Measurements from ENCODE around the gene PCA3.
"Not testable (repeated sequence)": the region's sequence is repeated elsewhere in the genome, so short reads cannot be mapped to it uniquely, and the experiment has no call there.

The PCA3 gene

GRCh38 chr9:76738402-76738801, 25.8 kb upstream of the PCA3 start:
- TF ChIP-seq CTCF (IDR thresholded peaks at IDR 0.05; ENCODE audit: insufficient read depth, low read length, poor library complexity, severe bottlenecking) = no peak
- TF ChIP-seq EZH2phosphoT487 (conservative IDR thresholded peaks at IDR 0.05; ENCODE audit: low read length) = no peak

DNA sequence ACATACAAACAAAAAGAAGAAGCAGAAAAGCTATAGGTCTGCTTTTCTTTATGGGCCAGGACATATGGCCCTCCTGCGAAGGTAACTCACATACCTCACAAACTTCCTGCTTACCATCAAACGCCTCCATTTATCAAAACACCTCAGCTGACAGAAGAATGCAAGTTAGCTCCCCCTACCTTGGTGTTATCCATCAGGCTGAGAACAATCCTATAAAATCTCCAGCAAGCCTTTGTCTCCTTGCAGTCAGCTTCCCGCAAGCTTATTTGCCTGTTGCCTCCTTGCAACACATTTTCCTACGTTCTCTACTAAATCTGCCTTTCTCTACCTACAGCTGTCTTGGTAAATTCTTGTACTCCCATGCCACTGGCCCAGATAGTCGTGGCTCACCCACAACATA, 22.7 kb upstream of the PCA3 start:
- no peak overlapping the region for H3K4me3 ChIP-seq (ENCODE audit: insufficient read depth, low read length, poor library complexity, severe bottlenecking)
- H3K79me2 ChIP-seq (ENCODE audit: insufficient read depth, low read length) = no peaks in the 10 kb centered on the region
- no peaks in the 10 kb centered on the region for H3F3A ChIP-seq (ENCODE audit: insufficient read depth)
- H3K4me2 ChIP-seq (ENCODE audit: low read depth, low read length, poor library complexity, severe bottlenecking) = no peak overlapping the region
- no peaks in the 10 kb centered on the region for H3K9me3 ChIP-seq (ENCODE audit: insufficient read depth, low read length)
- no peak overlapping the region for H3K27ac ChIP-seq (ENCODE audit: low read depth, low read length)
- no peaks in the 10 kb centered on the region for H3K36me3 ChIP-seq (ENCODE audit: low read length)
- no peaks in the 10 kb centered on the region for H3K9me2 ChIP-seq (replicated peaks; ENCODE audit: insufficient read depth, low read length)
- no peaks in the 10 kb centered on the region for H4K20me1 ChIP-seq (ENCODE audit: low read depth, low read length)
- H2AFZ ChIP-seq (ENCODE audit: low read depth, low read length, severe bottlenecking) = no peak overlapping the region
- TF ChIP-seq CTCF (IDR thresholded peaks at IDR 0.05; ENCODE audit: insufficient read depth, low read length, poor library complexity, severe bottlenecking) = no peak
- no peak for TF ChIP-seq EZH2phosphoT487 (conservative IDR thresholded peaks at IDR 0.05; ENCODE audit: low read length)
- no peaks in the 10 kb centered on the region for H3K27me3 ChIP-seq (ENCODE audit: low read length)
- no peak overlapping the region for H3K9ac ChIP-seq (ENCODE audit: low read length)

More at GRCh38 chr9:76738402-76738801, 25.8 kb upstream of the PCA3 start:
- no peak overlapping the region for H2AFZ ChIP-seq (ENCODE audit: low read depth, low read length, severe bottlenecking)
- no peak overlapping the region for H3K27ac ChIP-seq (ENCODE audit: low read depth, low read length)
- no peaks in the 10 kb centered on the region for H3K9me3 ChIP-seq (ENCODE audit: insufficient read depth, low read length)
- no peaks in the 10 kb centered on the region for H3K36me3 ChIP-seq (ENCODE audit: low read length)
- no peak overlapping the region for H3K9ac ChIP-seq (ENCODE audit: low read length)
- H3K4me2 ChIP-seq (ENCODE audit: low read depth, low read length, poor library complexity, severe bottlenecking) = no peak overlapping the region
- H3K9me2 ChIP-seq (replicated peaks; ENCODE audit: insufficient read depth, low read length) = no peaks in the 10 kb centered on the region
- no peaks in the 10 kb centered on the region for H3K27me3 ChIP-seq (ENCODE audit: low read length)
- no peaks in the 10 kb centered on the region for H3K79me2 ChIP-seq (ENCODE audit: insufficient read depth, low read length)
- H3K4me3 ChIP-seq (ENCODE audit: insufficient read depth, low read length, poor library complexity, severe bottlenecking) = no peak overlapping the region
- H3F3A ChIP-seq (ENCODE audit: insufficient read depth) = no peaks in the 10 kb centered on the region
- H4K20me1 ChIP-seq (ENCODE audit: low read depth, low read length) = no peaks in the 10 kb centered on the region

GRCh38 chr9:76742890-76743289, 21.3 kb upstream of the PCA3 start:
- H3F3A ChIP-seq (ENCODE audit: insufficient read depth); H3K4me2 ChIP-seq (ENCODE audit: low read depth, low read length, poor library complexity, severe bottlenecking); H3K79me2 ChIP-seq (ENCODE audit: insufficient read depth, low read length); H2AFZ ChIP-seq (ENCODE audit: low read depth, low read length, severe bottlenecking); H3K27ac ChIP-seq (ENCODE audit: low read depth, low read length); H3K36me3 ChIP-seq (ENCODE audit: low read length); H3K9ac ChIP-seq (ENCODE audit: low read length); H4K20me1 ChIP-seq (ENCODE audit: low read depth, low read length); H3K4me3 ChIP-seq (ENCODE audit: insufficient read depth, low read length, poor library complexity, severe bottlenecking); H3K9me2 ChIP-seq (replicated peaks; ENCODE audit: insufficient read depth, low read length); H3K27me3 ChIP-seq (ENCODE audit: low read length); H3K9me3 ChIP-seq (ENCODE audit: insufficient read depth, low read length): not testable (repeated sequence)

DNA sequence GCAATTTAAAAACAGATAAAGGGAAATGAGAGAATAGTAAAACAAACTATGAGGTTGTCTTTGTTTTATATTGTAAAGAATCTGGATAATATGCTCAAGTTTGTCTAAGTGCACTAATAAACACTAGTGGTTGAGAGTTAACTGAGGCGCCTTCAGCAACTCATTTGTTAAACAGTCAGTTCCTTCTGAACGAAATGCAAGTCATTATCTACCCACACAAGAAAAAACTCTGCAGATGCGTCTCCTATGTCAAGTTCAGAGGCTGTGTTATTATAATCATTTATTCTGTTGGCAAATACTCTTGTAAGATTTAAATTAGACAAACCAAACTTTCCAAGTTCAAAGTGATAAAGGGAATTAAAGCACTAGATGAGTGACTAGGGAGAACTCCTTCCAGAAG, 20.3 kb upstream of the PCA3 start:
- no peaks in the 10 kb centered on the region for H3K9me3 ChIP-seq (ENCODE audit: insufficient read depth, low read length)
- no peak overlapping the region for H3K4me2 ChIP-seq (ENCODE audit: low read depth, low read length, poor library complexity, severe bottlenecking)
- H3F3A ChIP-seq (ENCODE audit: insufficient read depth) = no peaks in the 10 kb centered on the region
- TF ChIP-seq CTCF (IDR thresholded peaks at IDR 0.05; ENCODE audit: insufficient read depth, low read length, poor library complexity, severe bottlenecking) (no peak), EZH2phosphoT487 (conservative IDR thresholded peaks at IDR 0.05; ENCODE audit: low read length) (no peak)
- H4K20me1 ChIP-seq (ENCODE audit: low read depth, low read length) = no peaks in the 10 kb centered on the region
- H3K79me2 ChIP-seq (ENCODE audit: insufficient read depth, low read length) = no peaks in the 10 kb centered on the region
- no peaks in the 10 kb centered on the region for H3K9me2 ChIP-seq (replicated peaks; ENCODE audit: insufficient read depth, low read length)
- H3K36me3 ChIP-seq (ENCODE audit: low read length) = no peaks in the 10 kb centered on the region
- H3K27me3 ChIP-seq (ENCODE audit: low read length) = no peaks in the 10 kb centered on the region
- H3K9ac ChIP-seq (ENCODE audit: low read length) = no peak overlapping the region
- no peak overlapping the region for H3K4me3 ChIP-seq (ENCODE audit: insufficient read depth, low read length, poor library complexity, severe bottlenecking)
- no peak overlapping the region for H2AFZ ChIP-seq (ENCODE audit: low read depth, low read length, severe bottlenecking)
- H3K27ac ChIP-seq (ENCODE audit: low read depth, low read length) = no peak overlapping the region

Data from SU-DHL-6 (cell line).